HepG2 (cell line): ENCODE measurements around the gene HLA-DMB. TPM values are rescaled to one million over a fixed set of nuclear protein-coding genes. Genes with fewer than 3 reads are reported as not detected.
A peak's percentile ranks its signal among the peaks of the same experiment; 100 is the strongest.

Experiments used
- HNF4G ChIP-seq, 2 experiments: sonication (generic) in 1 of 2; formaldehyde crosslinking in 1 of 2; IDR thresholded peaks; 2 replicates each; pipeline versions ENCODE4 v1.4.0 to v1.6.1; 2011 to 2020; ENCODE audit warnings: borderline replicate concordance in 2 of 2, low read depth in 2 of 2, mild to moderate bottlenecking in 2 of 2, low read length in 1 of 2, missing genetic modification reagents in 1 of 2, moderate library complexity in 1 of 2
- KDM2A ChIP-seq: sonication (generic); formaldehyde crosslinking; IDR thresholded peaks from 2 replicates; pipeline ENCODE4 v1.4.0; 2020; ENCODE audit warnings: low read depth, missing genetic modification reagents, borderline replicate concordance
- NFATC3 ChIP-seq: sonication (generic); formaldehyde crosslinking; IDR thresholded peaks from 2 replicates; pipeline ENCODE4 v1.5.1; 2020; ENCODE audit warnings: mild to moderate bottlenecking, missing genetic modification reagents
- RBM22 ChIP-seq: fragments of 200-400 bp; formaldehyde crosslinking; optimal IDR thresholded peaks from 2 replicates; pipeline ENCODE3; 2017; ENCODE audit warnings: mild to moderate bottlenecking, low read length, moderate library complexity
- ZNF20 ChIP-seq: sonication (generic); formaldehyde crosslinking; IDR thresholded peaks from 2 replicates; pipeline ENCODE4 v1.4.0; 2020; ENCODE audit warnings: mild to moderate bottlenecking, moderate library complexity, missing genetic modification reagents
- ZNF260 ChIP-seq: sonication (generic); formaldehyde crosslinking; IDR thresholded peaks from 2 replicates; pipeline ENCODE4 v1.4.0; 2020; ENCODE audit warnings: missing genetic modification reagents, low read depth, mild to moderate bottlenecking, borderline replicate concordance
- ZNF331 ChIP-seq: sonication (generic); formaldehyde crosslinking; IDR thresholded peaks from 2 replicates; pipeline ENCODE4 v1.4.0; 2020; ENCODE audit warnings: missing genetic modification reagents
- ZNF510 ChIP-seq: sonication (generic); formaldehyde crosslinking; IDR thresholded peaks from 2 replicates; pipeline ENCODE4 v1.4.0; 2020; ENCODE audit warnings: low read depth, mild to moderate bottlenecking, missing genetic modification reagents
- ZNF547 ChIP-seq: sonication (generic); formaldehyde crosslinking; IDR thresholded peaks from 2 replicates; pipeline ENCODE4 v1.5.1; 2020; ENCODE audit warnings: mild to moderate bottlenecking, missing genetic modification reagents
- ZNF615 ChIP-seq: sonication (generic); formaldehyde crosslinking; IDR thresholded peaks from 2 replicates; pipeline ENCODE4 v1.5.0; 2020; ENCODE audit warnings: mild to moderate bottlenecking, missing genetic modification reagents, borderline replicate concordance
- ZSCAN12 ChIP-seq: sonication (generic); formaldehyde crosslinking; IDR thresholded peaks from 2 replicates; pipeline ENCODE4 v1.9.0; 2021; ENCODE audit warnings: mild to moderate bottlenecking, missing genetic modification reagents
- polyA plus RNA-seq, 8 experiments: library from polyadenylated mRNA; depleted of rRNA in 3 of 8; stranded (reverse) in 7 of 8; unstranded in 1 of 8; fragments of >200 nt; fragmentation: Illumina TruSeq in 4 of 8; extraction: Trizol in 4 of 8; gene quantifications; 2 replicates each; pipeline versions ENCODE4 v1.2.1 to v1.2.3, GENCODE V29; 2011 to 2016; ENCODE audit warnings: low read depth in 4 of 8, missing spikeins in 1 of 8, mixed read lengths in 1 of 8; ENCODE audit not compliant: insufficient read depth in 1 of 8
- total RNA-seq, 5 experiments: library from RNA; depleted of rRNA; stranded (reverse); fragments of >200 nt; fragmentation: Illumina TruSeq; extraction: Trizol; gene quantifications; 2 replicates each; pipeline ENCODE4 v1.2.3, GENCODE V29; 2016; ENCODE audit warnings: low read depth in 1 of 5
- TF ChIP-seq, protein P1 (sequence below): sonication (generic); formaldehyde crosslinking; IDR thresholded peaks from 2 replicates; pipeline ENCODE4 v1.9.0; 2021; ENCODE audit warnings: missing genetic modification reagents, mild to moderate bottlenecking, borderline replicate concordance
- TF ChIP-seq, protein P2 (sequence below): sonication (generic); formaldehyde crosslinking; IDR thresholded peaks from 2 replicates; pipeline ENCODE4 v1.5.0; 2020; ENCODE audit warnings: mild to moderate bottlenecking, missing genetic modification reagents
- TF ChIP-seq, protein P3 (sequence below): sonication (generic); formaldehyde crosslinking; IDR thresholded peaks from 2 replicates; pipeline ENCODE4 v1.9.0; 2021; ENCODE audit warnings: missing genetic modification reagents, borderline replicate concordance
- TF ChIP-seq, protein P4 (sequence below): sonication (generic); formaldehyde crosslinking; IDR thresholded peaks from 2 replicates; pipeline ENCODE4 v1.5.1; 2020; ENCODE audit warnings: missing genetic modification reagents, mild to moderate bottlenecking, borderline replicate concordance
- TF ChIP-seq, protein P5 (sequence below): sonication (generic); formaldehyde crosslinking; IDR thresholded peaks from 2 replicates; pipeline ENCODE4 v1.8.1; 2022; ENCODE audit warnings: low read depth, mild to moderate bottlenecking, missing genetic modification reagents

Gene HLA-DMB
- total and polyA plus RNA-seq, 2 of the 13 experiments (the other 11 are each of a cell fraction or from before 2014, with no cell fraction given), result not detected

DNA sequence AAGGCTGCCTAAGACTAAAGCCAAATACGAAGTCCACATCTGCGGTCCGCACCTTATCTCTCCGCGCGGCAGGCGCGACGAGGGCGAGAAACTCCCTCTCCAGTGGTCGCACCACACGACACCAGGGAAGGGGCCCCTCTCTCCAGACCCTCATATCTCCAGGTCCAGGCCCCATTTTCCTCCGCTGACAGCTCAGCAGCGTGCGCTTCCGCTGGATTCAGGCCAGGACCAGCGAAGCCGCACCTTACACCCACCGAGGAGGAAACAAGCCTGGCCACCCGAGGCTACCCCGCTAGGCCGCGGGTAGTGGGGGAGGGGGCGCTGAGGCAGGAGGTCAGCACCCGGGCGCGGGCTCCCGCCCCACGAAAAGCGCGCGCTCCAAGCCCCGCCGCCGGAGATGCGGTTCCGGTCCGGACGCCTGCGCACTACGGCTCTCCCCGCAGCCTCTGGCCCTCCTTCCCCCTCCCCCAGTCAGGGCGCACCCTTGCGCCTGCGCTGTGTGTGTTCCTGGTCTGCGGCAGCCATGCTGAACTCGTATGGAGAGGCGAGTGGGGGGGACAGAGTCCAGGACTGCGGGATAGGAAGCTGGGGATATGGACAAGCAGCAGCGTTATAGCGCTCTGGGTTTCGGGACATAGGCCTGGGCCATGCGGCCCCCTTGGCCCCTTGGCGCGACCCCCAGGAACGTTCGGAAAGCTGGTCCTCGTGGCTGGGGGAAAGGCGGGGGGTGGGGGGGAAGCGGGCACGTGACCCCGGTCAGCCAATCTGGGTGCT lies 27.5 kb upstream of the HLA-DMB start, which contains the start of gene BRD2 (continued):
- TF ChIP-seq, protein P1, sequence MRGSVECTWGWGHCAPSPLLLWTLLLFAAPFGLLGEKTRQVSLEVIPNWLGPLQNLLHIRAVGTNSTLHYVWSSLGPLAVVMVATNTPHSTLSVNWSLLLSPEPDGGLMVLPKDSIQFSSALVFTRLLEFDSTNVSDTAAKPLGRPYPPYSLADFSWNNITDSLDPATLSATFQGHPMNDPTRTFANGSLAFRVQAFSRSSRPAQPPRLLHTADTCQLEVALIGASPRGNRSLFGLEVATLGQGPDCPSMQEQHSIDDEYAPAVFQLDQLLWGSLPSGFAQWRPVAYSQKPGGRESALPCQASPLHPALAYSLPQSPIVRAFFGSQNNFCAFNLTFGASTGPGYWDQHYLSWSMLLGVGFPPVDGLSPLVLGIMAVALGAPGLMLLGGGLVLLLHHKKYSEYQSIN (CRISPR knock-in tag), result no peak
- TF ChIP-seq ZNF331 (CRISPR knock-in tag) (peak; percentile 71; the same call in 1 of the 2 replicates), NFATC3 (CRISPR knock-in tag) (no peak; the same call in 1 of the 2 replicates), RBM22 (no peak), ZNF547 (peak; percentile 97), KDM2A (CRISPR knock-in tag) (peak; percentile 89), ZSCAN12 (CRISPR knock-in tag) (0 out of 2 replicates have a peak, but pooled peaks have one; percentile 25), ZNF20 (CRISPR knock-in tag) (no peak), ZNF260 (CRISPR knock-in tag) (0 out of 2 replicates have a peak, but pooled peaks have one; percentile 59), ZNF510 (peak; percentile 73; the same call in 1 of the 2 replicates), HNF4G (IDR thresholded peaks at IDR 0.05; ENCODE audit: borderline replicate concordance, low read depth, low read length) (peak; percentile 37), HNF4G (CRISPR knock-in tag; IDR thresholded peaks at IDR 0.05; ENCODE audit: borderline replicate concordance, low read depth) (peak; percentile 79), ZNF615 (CRISPR knock-in tag) (peak; percentile 93; the same call in 1 of the 2 replicates)
- TF ChIP-seq, protein P2, sequence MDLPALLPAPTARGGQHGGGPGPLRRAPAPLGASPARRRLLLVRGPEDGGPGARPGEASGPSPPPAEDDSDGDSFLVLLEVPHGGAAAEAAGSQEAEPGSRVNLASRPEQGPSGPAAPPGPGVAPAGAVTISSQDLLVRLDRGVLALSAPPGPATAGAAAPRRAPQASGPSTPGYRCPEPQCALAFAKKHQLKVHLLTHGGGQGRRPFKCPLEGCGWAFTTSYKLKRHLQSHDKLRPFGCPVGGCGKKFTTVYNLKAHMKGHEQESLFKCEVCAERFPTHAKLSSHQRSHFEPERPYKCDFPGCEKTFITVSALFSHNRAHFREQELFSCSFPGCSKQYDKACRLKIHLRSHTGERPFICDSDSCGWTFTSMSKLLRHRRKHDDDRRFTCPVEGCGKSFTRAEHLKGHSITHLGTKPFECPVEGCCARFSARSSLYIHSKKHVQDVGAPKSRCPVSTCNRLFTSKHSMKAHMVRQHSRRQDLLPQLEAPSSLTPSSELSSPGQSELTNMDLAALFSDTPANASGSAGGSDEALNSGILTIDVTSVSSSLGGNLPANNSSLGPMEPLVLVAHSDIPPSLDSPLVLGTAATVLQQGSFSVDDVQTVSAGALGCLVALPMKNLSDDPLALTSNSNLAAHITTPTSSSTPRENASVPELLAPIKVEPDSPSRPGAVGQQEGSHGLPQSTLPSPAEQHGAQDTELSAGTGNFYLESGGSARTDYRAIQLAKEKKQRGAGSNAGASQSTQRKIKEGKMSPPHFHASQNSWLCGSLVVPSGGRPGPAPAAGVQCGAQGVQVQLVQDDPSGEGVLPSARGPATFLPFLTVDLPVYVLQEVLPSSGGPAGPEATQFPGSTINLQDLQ (CRISPR knock-in tag), result no peak; the same call in 1 of the 2 replicates
- TF ChIP-seq, protein P3, sequence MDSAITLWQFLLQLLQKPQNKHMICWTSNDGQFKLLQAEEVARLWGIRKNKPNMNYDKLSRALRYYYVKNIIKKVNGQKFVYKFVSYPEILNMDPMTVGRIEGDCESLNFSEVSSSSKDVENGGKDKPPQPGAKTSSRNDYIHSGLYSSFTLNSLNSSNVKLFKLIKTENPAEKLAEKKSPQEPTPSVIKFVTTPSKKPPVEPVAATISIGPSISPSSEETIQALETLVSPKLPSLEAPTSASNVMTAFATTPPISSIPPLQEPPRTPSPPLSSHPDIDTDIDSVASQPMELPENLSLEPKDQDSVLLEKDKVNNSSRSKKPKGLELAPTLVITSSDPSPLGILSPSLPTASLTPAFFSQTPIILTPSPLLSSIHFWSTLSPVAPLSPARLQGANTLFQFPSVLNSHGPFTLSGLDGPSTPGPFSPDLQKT (CRISPR knock-in tag), result no peak
- TF ChIP-seq, protein P4, sequence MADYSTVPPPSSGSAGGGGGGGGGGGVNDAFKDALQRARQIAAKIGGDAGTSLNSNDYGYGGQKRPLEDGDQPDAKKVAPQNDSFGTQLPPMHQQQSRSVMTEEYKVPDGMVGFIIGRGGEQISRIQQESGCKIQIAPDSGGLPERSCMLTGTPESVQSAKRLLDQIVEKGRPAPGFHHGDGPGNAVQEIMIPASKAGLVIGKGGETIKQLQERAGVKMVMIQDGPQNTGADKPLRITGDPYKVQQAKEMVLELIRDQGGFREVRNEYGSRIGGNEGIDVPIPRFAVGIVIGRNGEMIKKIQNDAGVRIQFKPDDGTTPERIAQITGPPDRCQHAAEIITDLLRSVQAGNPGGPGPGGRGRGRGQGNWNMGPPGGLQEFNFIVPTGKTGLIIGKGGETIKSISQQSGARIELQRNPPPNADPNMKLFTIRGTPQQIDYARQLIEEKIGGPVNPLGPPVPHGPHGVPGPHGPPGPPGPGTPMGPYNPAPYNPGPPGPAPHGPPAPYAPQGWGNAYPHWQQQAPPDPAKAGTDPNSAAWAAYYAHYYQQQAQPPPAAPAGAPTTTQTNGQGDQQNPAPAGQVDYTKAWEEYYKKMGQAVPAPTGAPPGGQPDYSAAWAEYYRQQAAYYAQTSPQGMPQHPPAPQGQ, result peak; percentile 83; the same call in 1 of the 2 replicates
- TF ChIP-seq, protein P5, sequence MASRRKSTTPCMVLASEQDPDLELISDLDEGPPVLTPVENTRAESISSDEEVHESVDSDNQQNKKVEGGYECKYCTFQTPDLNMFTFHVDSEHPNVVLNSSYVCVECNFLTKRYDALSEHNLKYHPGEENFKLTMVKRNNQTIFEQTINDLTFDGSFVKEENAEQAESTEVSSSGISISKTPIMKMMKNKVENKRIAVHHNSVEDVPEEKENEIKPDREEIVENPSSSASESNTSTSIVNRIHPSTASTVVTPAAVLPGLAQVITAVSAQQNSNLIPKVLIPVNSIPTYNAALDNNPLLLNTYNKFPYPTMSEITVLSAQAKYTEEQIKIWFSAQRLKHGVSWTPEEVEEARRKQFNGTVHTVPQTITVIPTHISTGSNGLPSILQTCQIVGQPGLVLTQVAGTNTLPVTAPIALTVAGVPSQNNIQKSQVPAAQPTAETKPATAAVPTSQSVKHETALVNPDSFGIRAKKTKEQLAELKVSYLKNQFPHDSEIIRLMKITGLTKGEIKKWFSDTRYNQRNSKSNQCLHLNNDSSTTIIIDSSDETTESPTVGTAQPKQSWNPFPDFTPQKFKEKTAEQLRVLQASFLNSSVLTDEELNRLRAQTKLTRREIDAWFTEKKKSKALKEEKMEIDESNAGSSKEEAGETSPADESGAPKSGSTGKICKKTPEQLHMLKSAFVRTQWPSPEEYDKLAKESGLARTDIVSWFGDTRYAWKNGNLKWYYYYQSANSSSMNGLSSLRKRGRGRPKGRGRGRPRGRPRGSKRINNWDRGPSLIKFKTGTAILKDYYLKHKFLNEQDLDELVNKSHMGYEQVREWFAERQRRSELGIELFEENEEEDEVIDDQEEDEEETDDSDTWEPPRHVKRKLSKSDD (CRISPR knock-in tag), result peak; percentile 92
